ENCODE measurements around the gene SFRP5.

SFRP5 gene

DNA sequence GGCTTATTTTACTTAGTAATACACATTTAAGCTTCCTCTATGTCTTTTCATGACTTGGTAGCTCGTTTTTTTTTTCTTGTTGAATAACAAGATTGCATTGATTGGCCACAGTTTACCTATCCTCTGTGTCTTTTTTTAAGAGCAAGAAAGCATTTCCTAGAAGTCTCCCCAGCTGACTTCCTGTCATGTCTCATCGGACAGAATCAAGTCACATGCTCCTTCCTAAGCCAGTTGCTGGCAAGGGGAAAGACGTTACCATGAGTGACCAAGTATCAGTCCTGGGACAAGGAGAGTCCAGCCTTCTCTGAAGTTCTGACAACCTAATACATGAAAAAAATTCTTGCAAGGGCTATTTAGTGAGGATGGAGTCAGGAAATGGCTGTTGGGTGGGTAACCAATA, 24.9 kb upstream of the SFRP5 start:
- H3K9me3 Mint-ChIP-seq (ENCODE audit: low read depth) = peaks cover 4% of the 10 kb centered on the region

DNA sequence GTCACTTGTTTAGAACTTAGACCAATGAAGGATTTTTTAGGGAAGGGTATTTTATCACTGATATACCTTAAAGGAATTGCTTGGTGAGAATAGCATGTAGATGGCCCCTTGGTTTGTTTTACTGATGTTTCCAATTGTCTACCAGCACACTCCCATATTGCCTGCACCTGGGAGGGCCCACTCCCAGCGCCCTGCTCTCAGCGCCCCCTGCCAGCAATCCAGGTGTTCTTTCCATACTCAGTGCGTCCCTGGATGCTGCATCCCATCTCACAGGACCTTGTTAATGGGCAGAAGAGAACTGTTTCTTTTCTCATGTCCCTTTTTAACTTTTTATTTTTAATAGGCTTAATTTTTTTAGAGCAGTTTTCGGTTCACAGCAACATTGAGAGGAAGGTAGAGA, 24.1 kb upstream of the SFRP5 start:
- peaks cover 2% of the 10 kb centered on the region for H3K36me3 Mint-ChIP-seq
- H3K27ac Mint-ChIP-seq = peak overlapping the region; percentile 90
- H3K4me3 Mint-ChIP-seq = no peak overlapping the region
- no peaks in the 10 kb centered on the region for H3K27me3 Mint-ChIP-seq
- peaks cover 4% of the 10 kb centered on the region for H3K9me3 Mint-ChIP-seq (ENCODE audit: low read depth)
- H3K4me1 Mint-ChIP-seq (ENCODE audit: low read depth) = peaks cover 36% of the 10 kb centered on the region

More for the DNA sequence above, 24.9 kb upstream of the SFRP5 start:
- H3K4me3 Mint-ChIP-seq = peak overlapping the region; percentile 48
- no peaks in the 10 kb centered on the region for H3K27me3 Mint-ChIP-seq
- peak overlapping the region; percentile 90 for H3K27ac Mint-ChIP-seq
- peaks cover 36% of the 10 kb centered on the region for H3K4me1 Mint-ChIP-seq (ENCODE audit: low read depth)
- H3K36me3 Mint-ChIP-seq = peaks cover 2% of the 10 kb centered on the region

DNA sequence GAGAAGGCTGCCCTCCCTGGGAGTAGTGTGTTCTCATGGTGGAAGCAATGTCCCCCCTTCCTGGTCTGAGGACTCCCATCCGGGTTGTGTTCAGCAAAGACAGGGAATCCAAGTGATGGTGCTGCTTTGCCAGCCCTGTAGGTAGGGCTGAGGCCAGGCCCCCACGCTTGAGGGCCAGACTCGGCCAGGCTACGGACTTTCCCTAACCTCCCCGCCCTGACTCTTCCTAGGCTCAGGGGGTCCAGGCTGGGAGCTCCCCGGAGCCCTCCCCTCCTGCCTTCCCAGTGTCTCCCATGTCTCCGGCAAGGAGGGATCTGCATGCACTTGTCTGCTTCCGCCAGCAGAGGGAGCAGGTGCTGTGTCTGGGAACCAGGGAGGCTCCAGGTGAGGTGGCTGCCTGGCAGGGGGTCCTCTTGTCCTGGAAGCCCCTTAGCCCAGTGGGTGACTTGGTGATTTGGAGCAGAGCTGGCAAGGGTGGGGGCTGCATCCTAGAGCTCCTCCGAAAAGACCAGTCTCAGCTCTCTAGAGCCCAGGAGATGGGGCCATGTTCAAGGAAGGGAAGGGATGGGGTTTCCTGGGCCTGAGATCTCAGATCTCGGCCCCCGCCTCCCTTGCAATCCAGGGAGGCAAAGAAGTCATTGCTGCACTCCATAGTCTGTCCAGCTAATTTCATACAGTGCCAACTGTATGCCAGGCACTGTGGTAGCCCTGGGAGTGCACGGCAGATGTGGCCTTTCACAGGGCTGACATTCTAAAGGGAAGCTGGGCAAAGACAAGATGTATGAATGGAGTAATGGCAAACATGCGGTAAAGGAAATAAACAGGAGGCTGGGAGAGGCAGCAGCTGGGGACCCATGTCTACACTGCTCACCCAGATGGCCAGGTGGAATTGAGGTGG, 20.3 kb upstream of the SFRP5 start:
- Mint-ChIP-seq H3K4me1 (ENCODE audit: low read depth) (peaks cover 37% of the 10 kb centered on the region), H3K4me3 (no peak overlapping the region)

DNA sequence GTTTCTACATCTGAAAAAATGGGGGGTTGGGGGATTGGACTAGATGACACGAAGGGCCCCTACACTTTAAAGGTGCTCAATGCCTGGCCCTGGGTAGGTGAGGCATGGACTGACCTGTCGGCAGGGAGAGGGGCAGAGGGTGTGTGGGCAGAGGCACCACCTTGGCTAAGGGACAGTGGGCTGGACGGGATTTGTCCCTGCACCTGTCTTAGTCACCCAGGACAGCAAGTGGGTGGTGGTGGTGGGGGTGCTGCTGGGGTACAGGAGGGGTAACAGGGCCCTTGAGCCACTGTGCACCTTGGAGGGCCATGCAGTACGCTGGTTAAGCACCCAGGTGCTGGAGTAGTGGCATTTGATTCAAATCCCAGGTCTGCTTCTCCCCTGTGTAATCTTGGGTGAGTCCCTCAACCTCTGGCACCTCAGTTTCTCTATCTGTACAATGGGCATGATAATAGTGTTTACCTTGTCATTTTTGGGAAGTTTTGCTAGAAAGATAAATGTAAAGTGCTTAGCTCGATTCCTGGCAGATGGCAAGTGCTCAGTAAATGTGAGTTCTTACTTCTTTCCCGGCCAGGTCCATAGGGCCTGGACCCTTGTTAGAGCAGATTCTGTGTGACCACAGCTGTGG, 18.1 kb upstream of the SFRP5 start:
- H3K9me3 Mint-ChIP-seq (ENCODE audit: low read depth) = no peaks in the 10 kb centered on the region
- no peaks in the 10 kb centered on the region for H3K27me3 Mint-ChIP-seq
- no peak overlapping the region for H3K27ac Mint-ChIP-seq
- H3K4me3 Mint-ChIP-seq = no peak overlapping the region
- peaks cover 17% of the 10 kb centered on the region for H3K4me1 Mint-ChIP-seq (ENCODE audit: low read depth)
- H3K36me3 Mint-ChIP-seq = no peaks in the 10 kb centered on the region

More for the DNA sequence above, 20.3 kb upstream of the SFRP5 start:
- no peaks in the 10 kb centered on the region for H3K36me3 Mint-ChIP-seq
- no peaks in the 10 kb centered on the region for H3K27me3 Mint-ChIP-seq
- H3K9me3 Mint-ChIP-seq (ENCODE audit: low read depth) = no peaks in the 10 kb centered on the region
- H3K27ac Mint-ChIP-seq = peak overlapping the region; percentile 41

DNA sequence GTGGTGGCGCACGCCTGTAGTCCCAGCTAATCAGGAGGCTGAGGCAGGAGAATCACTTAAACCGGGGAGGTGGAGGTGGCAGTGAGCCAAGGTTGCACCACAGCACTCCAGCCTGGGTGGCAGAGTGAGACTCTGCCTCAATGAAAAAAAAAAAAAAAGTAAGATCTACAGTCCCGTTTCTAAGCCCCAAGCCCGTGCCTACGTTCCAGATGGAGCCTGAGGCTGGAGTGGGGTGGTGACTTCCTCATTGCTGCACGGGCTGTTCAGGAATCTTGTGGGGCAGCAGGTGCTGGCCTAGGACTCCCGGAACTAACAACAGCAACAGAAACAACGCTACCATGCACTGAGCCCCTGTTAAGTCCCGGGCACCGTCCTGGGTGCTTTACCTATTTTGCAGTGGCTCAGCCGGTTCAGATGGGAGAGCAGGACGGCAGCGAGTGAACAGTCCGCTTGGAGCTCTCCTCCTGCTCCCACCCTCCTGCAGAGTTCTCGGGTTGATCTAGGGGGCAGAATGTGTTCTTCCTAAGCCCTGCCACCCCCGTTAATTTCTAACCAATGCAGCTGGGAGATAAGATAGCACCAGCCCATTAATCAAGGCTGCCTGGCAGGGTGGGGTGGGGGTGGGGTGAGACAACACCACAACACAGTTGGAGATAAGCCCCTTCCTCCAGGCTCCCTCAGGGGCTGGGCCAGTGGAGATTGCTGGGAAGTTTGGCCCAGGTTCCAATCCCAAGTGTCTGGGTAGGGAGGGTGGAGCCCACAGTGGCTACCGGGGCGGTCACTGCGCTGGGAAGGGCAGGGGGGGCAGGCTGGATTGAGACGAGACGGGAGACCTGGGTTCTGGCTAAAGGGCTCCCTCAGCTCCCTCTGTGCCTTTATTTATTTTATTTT, 17.0 kb upstream of the SFRP5 start:
- Mint-ChIP-seq H3K4me3 (no peak overlapping the region), H3K36me3 (no peaks in the 10 kb centered on the region), H3K27ac (no peak overlapping the region), H3K27me3 (no peaks in the 10 kb centered on the region), H3K9me3 (ENCODE audit: low read depth) (no peaks in the 10 kb centered on the region), H3K4me1 (ENCODE audit: low read depth) (peaks cover 14% of the 10 kb centered on the region)

DNA sequence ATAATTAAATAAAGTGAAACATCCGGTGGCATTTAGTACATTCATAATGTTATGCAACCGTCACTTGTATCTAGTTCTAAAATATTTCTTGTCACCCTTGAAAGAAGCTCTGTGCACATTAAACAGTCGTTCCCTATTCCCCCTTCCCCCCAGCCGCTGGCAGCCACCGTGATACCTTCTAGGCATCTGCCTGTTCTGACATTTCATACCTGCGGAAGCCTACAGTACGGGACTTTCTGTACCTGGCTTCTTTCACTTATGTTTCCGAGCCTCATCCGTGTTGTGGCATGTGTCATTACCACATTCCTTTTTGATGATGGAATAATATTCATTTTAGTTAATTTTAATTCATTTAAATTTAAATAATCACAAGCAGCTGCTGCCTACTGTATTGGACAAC, 13.9 kb upstream of the SFRP5 start:
- peaks cover 33% of the 10 kb centered on the region for H3K4me1 Mint-ChIP-seq (ENCODE audit: low read depth)
- no peaks in the 10 kb centered on the region for H3K9me3 Mint-ChIP-seq (ENCODE audit: low read depth)
- H3K36me3 Mint-ChIP-seq = no peaks in the 10 kb centered on the region
- H3K27ac Mint-ChIP-seq = no peak overlapping the region
- no peak overlapping the region for H3K4me3 Mint-ChIP-seq
- H3K27me3 Mint-ChIP-seq = no peaks in the 10 kb centered on the region

DNA sequence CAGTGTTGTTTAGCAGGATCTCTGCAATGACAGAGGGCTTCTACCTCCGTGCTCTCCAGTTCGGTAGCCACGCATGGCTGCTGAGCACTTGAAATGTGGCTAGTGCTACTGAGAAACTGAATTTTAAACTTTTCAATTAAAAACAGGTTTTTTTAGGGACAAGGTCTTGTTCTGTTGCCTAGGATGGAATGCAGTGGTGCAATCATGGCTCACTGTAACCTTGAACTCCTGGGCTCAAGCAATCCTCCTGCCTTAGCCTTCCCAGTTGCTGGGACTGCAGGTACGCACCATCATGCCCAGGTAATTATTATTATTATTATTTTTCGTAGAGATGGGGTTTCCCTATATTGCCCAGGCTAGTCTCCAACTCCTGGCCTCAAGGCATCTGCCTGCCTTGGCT, 13.4 kb upstream of the SFRP5 start:
- H3K4me3 Mint-ChIP-seq = no peak overlapping the region
- H3K4me1 Mint-ChIP-seq (ENCODE audit: low read depth) = peaks cover 38% of the 10 kb centered on the region

DNA sequence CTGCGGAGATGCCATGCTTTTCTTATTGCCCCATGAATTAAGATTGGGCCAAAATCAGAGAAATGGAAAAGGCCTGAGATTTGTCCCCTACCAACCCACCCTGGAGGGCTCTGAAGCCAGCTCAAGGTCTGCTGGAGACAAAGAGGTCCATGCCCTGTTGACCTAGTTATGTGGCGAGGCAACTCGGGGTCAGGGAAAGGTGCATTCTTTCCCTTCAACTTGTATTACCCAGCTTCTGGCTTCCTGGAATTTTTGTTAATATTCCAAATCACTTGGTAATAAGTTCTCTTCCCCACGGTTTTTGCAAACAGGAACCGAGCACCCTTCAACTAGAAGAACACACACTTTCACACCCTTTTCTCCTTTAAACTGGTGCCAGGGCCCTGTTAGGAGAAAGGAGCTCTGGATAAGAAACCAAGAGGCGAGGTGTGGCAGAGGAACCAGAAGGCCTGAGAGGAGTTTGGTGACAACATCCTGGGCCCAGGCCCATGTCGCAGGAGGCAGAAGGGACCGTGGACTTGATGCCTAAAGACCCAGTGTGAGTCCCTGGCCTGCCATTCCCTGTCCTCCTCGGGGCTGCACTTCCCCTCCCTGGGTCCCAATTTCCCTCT, 12.5 kb upstream of the SFRP5 start:
- Mint-ChIP-seq H3K27me3 (no peaks in the 10 kb centered on the region), H3K9me3 (ENCODE audit: low read depth) (no peaks in the 10 kb centered on the region), H3K4me1 (ENCODE audit: low read depth) (peaks cover 45% of the 10 kb centered on the region), H3K4me3 (no peak overlapping the region), H3K27ac (no peak overlapping the region), H3K36me3 (peaks cover 3% of the 10 kb centered on the region)

More for the DNA sequence above, 13.4 kb upstream of the SFRP5 start:
- H3K27ac Mint-ChIP-seq = no peak overlapping the region
- H3K9me3 Mint-ChIP-seq (ENCODE audit: low read depth) = no peaks in the 10 kb centered on the region
- H3K27me3 Mint-ChIP-seq = no peaks in the 10 kb centered on the region
- H3K36me3 Mint-ChIP-seq = no peaks in the 10 kb centered on the region

DNA sequence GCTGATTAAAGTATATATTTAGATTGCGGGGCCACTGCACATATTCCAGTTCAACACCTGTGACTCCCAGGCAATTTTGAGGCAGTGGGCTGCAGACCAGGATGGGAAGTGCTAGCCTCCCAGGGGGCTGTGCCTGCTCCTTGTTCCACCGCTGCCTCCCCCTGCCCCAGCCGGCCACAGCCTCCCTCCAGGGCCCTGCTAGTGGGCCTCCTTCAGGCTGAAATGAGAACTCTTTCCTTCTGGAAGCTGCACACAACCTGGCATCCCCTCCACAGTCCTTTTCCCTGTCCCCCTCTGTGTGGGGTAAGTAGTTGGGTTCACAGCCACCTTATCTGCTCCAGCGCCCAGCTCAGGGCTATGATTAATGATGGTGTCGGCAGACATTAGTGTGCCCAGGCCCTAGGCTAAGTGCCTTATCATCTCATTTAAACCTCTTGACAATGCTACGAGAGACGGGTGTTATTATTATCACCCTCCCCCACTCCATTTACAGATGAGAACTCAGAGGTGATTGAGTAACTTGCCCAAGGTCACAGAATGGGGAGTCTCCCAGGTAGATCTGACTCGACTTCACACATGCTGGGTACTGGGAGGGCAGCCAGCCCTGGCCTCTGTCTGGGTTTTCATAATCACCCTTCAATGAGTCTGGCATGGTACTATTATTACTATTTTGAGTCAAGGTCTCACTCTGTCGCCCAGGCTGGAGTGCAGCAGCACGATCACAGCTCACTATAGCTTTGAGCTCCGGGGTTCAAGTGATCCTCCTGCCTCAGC, 10.8 kb upstream of the SFRP5 start:
- Mint-ChIP-seq H3K27ac (peak overlapping the region; percentile 90), H3K36me3 (peaks cover 3% of the 10 kb centered on the region), H3K9me3 (ENCODE audit: low read depth) (no peaks in the 10 kb centered on the region), H3K4me1 (ENCODE audit: low read depth) (peaks cover 44% of the 10 kb centered on the region), H3K27me3 (no peaks in the 10 kb centered on the region), H3K4me3 (peak overlapping the region; percentile 63)

DNA sequence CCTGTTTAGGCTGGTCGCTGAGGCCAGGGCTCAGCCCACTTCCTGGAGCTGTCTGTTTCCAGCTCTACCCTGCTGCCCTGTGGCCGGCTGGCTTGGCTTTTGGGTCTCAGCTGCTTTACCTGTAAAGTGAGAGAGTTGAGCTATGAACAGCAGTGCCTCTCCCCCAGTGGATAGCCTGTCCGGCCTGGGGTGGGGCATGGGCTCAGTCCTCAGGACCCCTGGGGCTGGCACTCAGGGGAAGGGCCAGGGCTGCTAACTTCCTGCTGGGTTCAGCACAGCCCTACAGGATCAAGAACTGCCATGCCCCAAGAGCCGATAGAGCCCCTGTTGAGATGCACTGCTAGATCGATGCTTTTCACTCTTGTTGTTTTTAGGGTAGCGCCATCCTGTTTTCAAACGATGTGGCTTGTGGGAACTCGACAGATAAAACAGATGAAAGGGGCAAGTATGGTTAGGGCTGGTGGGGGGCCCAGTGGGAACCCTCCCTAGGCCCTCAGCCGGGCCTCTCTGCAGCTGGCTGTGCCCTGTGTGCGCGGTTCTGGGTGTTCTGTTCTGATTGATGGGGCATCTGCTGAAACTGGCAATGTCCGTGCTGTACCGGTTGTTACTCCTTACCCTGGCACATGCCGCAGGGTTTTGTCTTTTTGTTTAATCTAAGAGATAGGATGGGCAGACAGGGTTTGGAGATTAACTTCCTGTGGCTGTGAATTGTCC, 10.0 kb upstream of the SFRP5 start:
- peak overlapping the region; percentile 69 for H3K4me3 Mint-ChIP-seq
- peaks cover 3% of the 10 kb centered on the region for H3K36me3 Mint-ChIP-seq
- H3K27ac Mint-ChIP-seq = peak overlapping the region; percentile 90
- peaks cover 42% of the 10 kb centered on the region for H3K4me1 Mint-ChIP-seq (ENCODE audit: low read depth)
- no peaks in the 10 kb centered on the region for H3K9me3 Mint-ChIP-seq (ENCODE audit: low read depth)
- H3K27me3 Mint-ChIP-seq = no peaks in the 10 kb centered on the region

DNA sequence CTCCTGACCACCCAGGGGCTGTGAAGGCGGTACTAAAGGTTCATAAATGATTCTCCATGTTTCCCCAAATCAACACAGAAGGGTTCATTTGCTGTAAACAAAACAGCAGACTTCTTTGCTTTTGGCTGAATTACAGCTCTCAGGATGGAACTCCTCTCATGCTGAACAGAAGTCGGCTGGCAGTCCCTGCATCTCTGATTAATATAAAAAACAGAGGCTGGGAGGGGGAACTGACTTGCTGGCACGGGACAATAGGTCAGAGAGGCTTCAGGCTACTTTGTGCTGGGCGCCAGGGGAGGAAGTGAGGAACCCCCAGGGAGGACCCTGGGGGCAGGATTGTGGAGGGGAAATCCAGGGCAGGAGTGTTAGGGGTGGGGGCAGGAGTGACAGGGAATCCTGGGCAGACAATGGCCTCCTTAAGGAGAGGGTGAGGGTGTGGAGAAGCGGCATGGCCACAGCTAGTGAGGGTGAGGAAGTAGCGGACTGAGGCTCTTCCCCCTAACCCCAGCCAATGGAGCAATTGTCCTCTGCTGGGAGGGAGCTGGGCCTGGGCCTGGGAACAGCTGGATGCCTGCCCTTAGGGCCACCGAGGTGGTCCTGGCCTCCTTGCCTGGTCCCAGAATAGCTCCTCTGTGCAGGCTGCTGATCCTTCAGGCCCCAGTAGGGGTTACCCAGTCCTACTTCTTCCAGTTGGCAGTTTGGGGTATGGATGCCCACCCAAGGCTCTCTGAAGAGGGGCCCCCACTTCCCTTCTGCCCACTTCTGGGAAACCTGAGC, 9.2 kb upstream of the SFRP5 start:
- Mint-ChIP-seq H3K27ac (peak overlapping the region; percentile 90), H3K4me3 (peak overlapping the region; percentile 38), H3K27me3 (no peaks in the 10 kb centered on the region), H3K36me3 (peaks cover 3% of the 10 kb centered on the region), H3K9me3 (ENCODE audit: low read depth) (no peaks in the 10 kb centered on the region), H3K4me1 (ENCODE audit: low read depth) (peaks cover 42% of the 10 kb centered on the region)

DNA sequence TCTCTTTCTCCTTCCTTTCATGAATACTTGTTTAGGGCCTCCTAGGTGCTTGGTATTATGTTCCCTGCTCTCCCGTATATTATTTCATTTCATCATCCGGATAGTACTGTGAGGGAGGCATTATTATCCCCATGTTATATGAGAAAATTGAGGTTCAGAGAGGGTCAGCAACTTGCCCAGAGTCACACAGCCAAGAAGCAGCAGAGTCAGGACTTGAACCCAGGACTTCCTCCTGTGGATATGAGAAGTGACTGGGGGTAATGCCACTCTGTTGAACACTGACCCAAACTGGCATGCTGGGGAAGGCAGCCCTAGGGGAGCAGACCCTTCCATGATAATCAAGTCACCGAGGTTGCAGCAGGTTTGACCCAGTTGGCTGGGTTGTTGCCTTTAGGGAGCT, 8.2 kb upstream of the SFRP5 start:
- Mint-ChIP-seq H3K4me3 (peak overlapping the region; percentile 20), H3K9me3 (ENCODE audit: low read depth) (no peaks in the 10 kb centered on the region), H3K4me1 (ENCODE audit: low read depth) (peaks cover 42% of the 10 kb centered on the region), H3K27ac (peak overlapping the region; percentile 81), H3K36me3 (peaks cover 3% of the 10 kb centered on the region), H3K27me3 (no peaks in the 10 kb centered on the region)

DNA sequence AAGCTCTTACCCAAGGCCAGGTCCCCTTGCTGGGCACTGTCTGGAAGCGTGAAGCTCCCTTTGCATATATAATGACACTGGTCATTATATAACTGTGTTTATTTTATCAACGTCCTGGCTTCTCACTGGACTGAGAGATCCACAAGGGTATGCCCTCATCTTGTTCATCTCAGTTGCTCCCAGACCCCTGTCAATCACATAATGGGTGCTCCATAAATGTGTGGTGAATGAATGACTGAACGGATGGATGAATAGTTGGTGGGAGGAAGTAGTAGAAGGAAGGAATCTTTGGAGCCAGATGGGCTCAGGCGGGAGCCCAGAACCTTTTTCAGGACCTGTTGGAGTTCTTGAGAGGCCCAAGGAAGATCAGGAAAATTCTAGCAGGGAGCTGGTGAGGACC, 7.7 kb upstream of the SFRP5 start:
- Mint-ChIP-seq H3K4me1 (ENCODE audit: low read depth) (peaks cover 42% of the 10 kb centered on the region), H3K27me3 (no peaks in the 10 kb centered on the region), H3K9me3 (ENCODE audit: low read depth) (no peaks in the 10 kb centered on the region), H3K4me3 (no peak overlapping the region), H3K27ac (no peak overlapping the region), H3K36me3 (peaks cover 3% of the 10 kb centered on the region)

All from activated naive CD8-positive, alpha-beta T cell (primary cell).